Duodenal mucosa (tissue), 2 donors: ENCODE results near the gene LY6G6D.
A peak's percentile ranks its signal among the peaks of the same experiment; 100 is the strongest.

Experiments
- H3K27ac ChIP-seq: one replicate; pipeline ENCODE4 v1.7.0; 2013; ENCODE audit warnings: low read depth, low read length
- H3K27me3 ChIP-seq, 2 donors: one replicate each; pipeline ENCODE4 v1.7.0; 2013; ENCODE audit warnings: low read length in 2 of 2, control low read depth in 1 of 2; ENCODE audit not compliant: insufficient read depth in 2 of 2, control insufficient read depth in 1 of 2
- H3K36me3 ChIP-seq, 2 donors: one replicate each; pipeline ENCODE4 v1.7.0; 2013; ENCODE audit warnings: low read length in 2 of 2, control low read depth in 1 of 2; ENCODE audit not compliant: insufficient read depth in 2 of 2, control insufficient read depth in 1 of 2
- H3K4me1 ChIP-seq, 2 donors: one replicate each; pipeline ENCODE4 v1.7.0; 2013; ENCODE audit warnings: low read length in 2 of 2, control low read depth in 1 of 2; ENCODE audit not compliant: insufficient read depth in 2 of 2, control insufficient read depth in 1 of 2
- H3K4me3 ChIP-seq, 2 donors: one replicate each; pipeline ENCODE4 v1.7.0; 2013; ENCODE audit warnings: low read length in 2 of 2, low read depth in 1 of 2
- H3K9ac ChIP-seq, 2 donors: one replicate each; pipeline ENCODE4 v1.7.0; 2013; ENCODE audit warnings: low read length in 2 of 2, low read depth in 1 of 2
- H3K9me3 ChIP-seq, 2 donors: one replicate each; pipeline ENCODE4 v1.7.0; 2013; ENCODE audit warnings: low read length in 2 of 2, control low read depth in 1 of 2; ENCODE audit not compliant: control insufficient read depth in 1 of 2

Gene LY6G6D

GRCh38 chr6:31736021-31736767 is 21.0 kb downstream of the LY6G6D start, which contains the start of gene CLIC1:
Gene CLIC1 (minus strand): TSS chr6:31736530. CDS start chr6:31736300, 230 bp downstream.
- Histone ChIP-seq H3K9ac (peak within 1 kb of the TSS; percentile 97), H3K27me3 (no peaks in the 10 kb centered on the region), H3K9me3 (no peaks in the 10 kb centered on the region), H3K27ac (peak within 1 kb of the TSS; percentile 94), H3K4me1 (peaks cover 49 to 58% of the 10 kb centered on the region in 2 donors), H3K36me3 (peaks cover 25 to 27% of the 10 kb centered on the region in 2 donors), H3K4me3 (peak within 1 kb of the TSS; percentile 91 to 95)

DNA sequence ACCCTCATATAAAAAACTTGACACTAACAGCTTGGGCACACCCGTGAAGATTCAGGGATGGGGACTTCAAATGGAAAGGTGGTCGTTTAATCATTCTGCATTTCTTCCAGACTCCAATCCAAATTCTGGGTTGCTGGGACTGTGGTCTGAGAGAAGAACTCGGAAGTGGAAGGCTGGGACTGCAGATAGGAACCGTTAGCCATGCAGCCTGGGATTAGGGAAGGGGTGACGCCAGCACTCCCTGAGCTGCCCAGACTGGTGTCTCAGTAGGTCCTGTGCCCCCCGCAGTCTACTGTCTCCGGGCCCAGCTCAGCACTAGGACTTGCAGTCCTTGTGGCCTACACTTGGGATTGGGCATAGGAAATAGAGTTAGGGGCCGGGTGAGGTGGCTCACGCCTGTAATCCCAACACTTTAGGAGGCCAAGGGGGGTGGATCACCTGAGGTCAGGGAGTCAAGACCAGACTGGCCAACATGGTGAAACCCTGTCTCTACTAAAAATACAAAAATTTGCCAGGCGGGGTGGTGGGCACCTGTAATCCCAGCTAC is 21.7 kb downstream of the LY6G6D start:
- no peaks in the 10 kb centered on the region for H3K27me3 ChIP-seq
- peak overlapping the region; percentile 94 for H3K27ac ChIP-seq
- H3K36me3 ChIP-seq = peaks cover 19 to 21% of the 10 kb centered on the region in 2 donors
- H3K4me3 ChIP-seq = peak overlapping the region; percentile 91 to 95
- H3K9ac ChIP-seq = peak overlapping the region; percentile 97
- H3K4me1 ChIP-seq = peaks cover 48 to 59% of the 10 kb centered on the region in 2 donors
- H3K9me3 ChIP-seq = no peaks in the 10 kb centered on the region

- H3K27me3 ChIP-seq = no peaks in the 10 kb centered on the region
- peaks cover 45 to 57% of the 10 kb centered on the region in 2 donors for H3K4me1 ChIP-seq
- H3K4me3 ChIP-seq = peak overlapping the region; percentile 52 to 91
- H3K9ac ChIP-seq = peak overlapping the region; percentile 97
- H3K36me3 ChIP-seq = peaks cover 15 to 17% of the 10 kb centered on the region in 2 donors
- H3K9me3 ChIP-seq = no peaks in the 10 kb centered on the region
- H3K27ac ChIP-seq = peak overlapping the region; percentile 94
Measured at GRCh38 chr6:31737315-31737990, 22.3 kb downstream of the LY6G6D start.

DNA sequence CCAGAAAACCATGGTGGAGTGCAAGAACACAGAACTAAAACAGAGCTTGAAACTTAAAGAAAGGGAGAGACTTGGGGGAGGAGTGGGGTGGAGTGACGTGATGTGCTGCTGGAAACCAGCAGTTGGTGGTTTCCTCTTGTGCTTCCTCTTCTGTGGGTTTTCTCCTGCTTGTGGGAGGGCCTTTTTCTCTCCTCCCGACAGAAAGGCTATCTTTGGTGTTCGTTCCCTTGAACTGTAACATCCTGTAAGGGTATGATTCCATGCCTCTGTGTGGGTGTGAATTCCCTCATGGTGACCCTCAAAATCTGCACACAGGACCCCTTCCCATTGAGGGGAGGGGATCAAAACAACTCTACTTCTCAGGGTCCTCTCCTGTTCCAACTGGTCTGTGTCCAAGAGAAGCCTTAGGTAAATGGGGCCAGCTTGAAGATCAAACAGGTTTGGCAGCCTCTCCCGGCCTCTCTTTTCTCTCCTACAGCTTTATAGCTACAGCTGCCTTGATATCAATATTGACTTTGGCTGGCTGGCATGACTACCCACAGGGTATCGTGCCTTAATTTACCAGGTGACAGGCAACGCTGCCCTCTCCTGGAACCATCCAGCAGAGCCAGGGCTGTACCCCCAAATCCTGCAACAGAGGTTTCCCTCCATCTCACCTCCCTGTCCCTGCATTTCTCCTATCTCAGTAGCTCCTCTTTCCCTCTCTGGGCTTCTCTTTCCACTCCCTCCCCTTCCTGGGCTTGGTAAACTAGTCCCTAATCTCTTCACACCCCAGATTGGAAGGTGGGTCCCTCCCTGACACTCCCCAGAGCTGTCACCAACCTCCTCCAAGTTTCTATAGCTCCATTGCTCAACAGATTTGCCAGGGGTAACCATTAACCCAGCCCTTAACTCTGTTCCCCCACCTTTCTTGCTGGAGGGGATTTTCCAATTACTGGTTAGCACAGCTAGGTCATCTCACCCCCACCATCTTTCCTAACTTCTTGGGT is 23.1 kb downstream of the LY6G6D start:
- Histone ChIP-seq H3K9me3 (no peaks in the 10 kb centered on the region), H3K36me3 (peaks cover 12 to 20% of the 10 kb centered on the region in 2 donors), H3K4me3 (peak overlapping the region; percentile 44 to 52), H3K4me1 (peaks cover 43 to 55% of the 10 kb centered on the region in 2 donors), H3K27me3 (no peaks in the 10 kb centered on the region), H3K9ac (peak overlapping the region; percentile 50 to 73), H3K27ac (peak overlapping the region; percentile 94)

- Histone ChIP-seq H3K9ac (peak within 1 kb of the TSS; percentile 87 to 90), H3K27me3 (no peaks in the 10 kb centered on the region), H3K27ac (peak within 1 kb of the TSS; percentile 94), H3K4me1 (peaks cover 28 to 39% of the 10 kb centered on the region in 2 donors), H3K4me3 (peak within 1 kb of the TSS; percentile 80 to 83), H3K9me3 (no peaks in the 10 kb centered on the region), H3K36me3 (peaks cover 0 to 13% of the 10 kb centered on the region in 2 donors)
Measured at GRCh38 chr6:31739639-31740396, 24.7 kb downstream of the LY6G6D start, which contains the start of gene MSH5. Gene MSH5 (plus strand): TSS chr6:31740005. CDS start chr6:31740467, 462 bp downstream.

DNA sequence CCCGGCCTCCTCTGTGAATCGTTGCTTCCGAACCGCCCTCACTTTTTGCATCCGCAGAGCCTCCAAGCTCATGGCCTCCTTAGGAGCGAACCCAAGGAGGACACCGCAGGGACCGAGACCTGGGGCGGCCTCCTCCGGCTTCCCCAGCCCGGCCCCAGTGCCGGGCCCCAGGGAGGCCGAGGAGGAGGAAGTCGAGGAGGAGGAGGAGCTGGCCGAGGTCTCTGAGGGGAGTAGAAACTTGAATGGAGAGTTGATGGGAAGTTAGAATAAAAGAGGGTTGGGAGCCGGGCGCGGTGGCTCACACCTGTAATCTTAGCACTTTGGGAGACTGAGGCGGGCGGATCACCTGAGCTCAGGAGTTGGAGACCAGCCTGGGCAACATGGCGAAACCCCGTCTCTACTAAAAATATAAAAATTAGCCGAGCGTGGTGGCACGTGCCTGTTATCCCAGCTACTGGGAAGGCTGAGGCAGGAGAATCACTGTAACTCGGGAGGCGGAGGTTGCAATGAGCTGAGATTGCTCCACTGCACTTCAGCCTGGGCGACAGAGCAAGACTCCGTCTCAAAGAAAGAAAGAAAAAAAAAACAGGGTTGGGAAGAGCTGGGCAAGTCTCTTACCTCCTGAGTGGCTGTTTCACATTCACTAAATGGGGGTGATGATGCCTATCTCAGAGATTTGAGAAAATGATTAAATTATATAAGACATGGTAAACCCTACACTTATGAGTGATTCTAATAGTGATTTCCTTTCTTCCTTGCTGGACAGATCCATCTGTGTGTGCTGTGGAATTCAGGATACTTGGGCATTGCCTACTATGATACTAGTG is 25.5 kb downstream of the LY6G6D start:
- H3K27ac ChIP-seq = peak overlapping the region; percentile 80
- H3K4me1 ChIP-seq = peaks cover 28 to 38% of the 10 kb centered on the region in 2 donors
- no peaks in the 10 kb centered on the region for H3K9me3 ChIP-seq
- no peaks in the 10 kb centered on the region for H3K27me3 ChIP-seq
- H3K4me3 ChIP-seq = peak overlapping the region; percentile 80 to 83
- H3K9ac ChIP-seq = peak overlapping the region; percentile 87 to 90
- peaks cover 0 to 13% of the 10 kb centered on the region in 2 donors for H3K36me3 ChIP-seq

- Histone ChIP-seq H3K9me3 (no peaks in the 10 kb centered on the region), H3K4me3 (no peak overlapping the region), H3K27ac (no peak overlapping the region), H3K4me1 (peaks cover 25 to 35% of the 10 kb centered on the region in 2 donors), H3K9ac (no peak overlapping the region), H3K36me3 (peaks cover 0 to 13% of the 10 kb centered on the region in 2 donors), H3K27me3 (no peaks in the 10 kb centered on the region)
Measured at GRCh38 chr6:31741815-31742214, 26.7 kb downstream of the LY6G6D start.

DNA sequence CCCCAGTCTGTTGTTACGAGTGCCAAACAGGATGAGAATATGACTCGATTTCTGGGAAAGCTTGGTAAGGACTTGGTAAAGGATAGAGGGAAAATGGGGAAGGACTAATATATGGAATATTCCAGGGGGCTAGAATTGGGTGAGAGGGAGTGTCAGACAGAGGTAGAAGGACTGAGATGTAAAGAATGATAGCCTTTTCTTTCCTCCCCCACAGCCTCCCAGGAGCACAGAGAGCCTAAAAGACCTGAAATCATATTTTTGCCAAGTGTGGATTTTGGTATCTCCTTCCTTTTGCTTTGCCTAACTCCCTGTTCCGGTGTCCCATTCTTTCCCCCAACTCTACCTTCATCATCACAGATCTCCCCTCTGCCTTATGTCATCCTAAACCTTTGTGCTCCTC is 27.7 kb downstream of the LY6G6D start:
- H3K27me3 ChIP-seq = no peaks in the 10 kb centered on the region
- peaks cover 0 to 19% of the 10 kb centered on the region in 2 donors for H3K36me3 ChIP-seq
- no peak overlapping the region for H3K9ac ChIP-seq
- no peak overlapping the region for H3K4me3 ChIP-seq
- peaks cover 14 to 26% of the 10 kb centered on the region in 2 donors for H3K4me1 ChIP-seq
- H3K27ac ChIP-seq = no peak overlapping the region
- no peaks in the 10 kb centered on the region for H3K9me3 ChIP-seq
